ENCODE measurements around the gene DDX23. TPM values are rescaled to one million over a fixed set of nuclear protein-coding genes. Genes with fewer than 3 reads are reported as not detected.

DDX23 gene
- total and polyA plus RNA-seq, 2 of the 4 experiments (the other 2 are of a cell fraction) = 61.8 to 81.9 TPM

DNA sequence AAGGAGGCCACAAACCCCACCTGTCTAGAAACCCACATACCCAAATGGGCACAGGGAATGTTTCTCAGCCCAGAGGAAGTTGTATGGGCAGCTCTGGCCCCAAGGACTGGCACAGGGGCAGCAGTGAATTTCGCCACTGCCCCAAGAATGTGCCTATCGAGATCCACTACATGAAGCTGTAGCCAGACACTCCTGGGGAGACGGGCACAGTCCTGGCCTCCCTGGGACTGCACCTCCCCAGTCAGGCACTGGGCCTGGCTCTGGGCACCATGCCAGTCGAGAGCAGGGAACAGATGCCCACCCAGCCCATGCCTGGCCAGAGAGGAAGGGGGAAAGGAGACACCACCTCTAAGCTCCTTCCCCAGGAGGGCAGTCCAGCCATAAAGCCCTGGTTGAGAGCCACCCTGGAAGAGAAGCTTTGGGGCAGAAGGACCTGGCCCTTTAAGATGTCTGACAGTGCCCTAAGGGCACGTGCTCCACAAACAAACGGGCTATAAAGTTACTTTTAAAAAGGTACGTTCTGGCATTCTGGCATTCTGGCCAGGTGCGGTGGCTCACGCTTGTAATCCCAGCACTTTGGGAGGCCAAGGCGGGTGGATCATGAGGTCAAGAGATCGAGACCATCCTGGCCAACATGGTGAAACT is 71.5 kb downstream of the DDX23 start:
- Histone ChIP-seq H4K91ac (ENCODE audit: insufficient read depth, low read depth, low read length) (no peak overlapping the region), H3K79me1 (ENCODE audit: low read depth in 1 of 2, low read length in 2 of 2) (peaks cover 44 to 58% of the 10 kb centered on the region in 2 experiments), H2AK5ac (ENCODE audit: low read depth, low read length) (peak overlapping the region; percentile 68; the same call in 1 of the 2 replicates), H2AFZ (replicated peaks; ENCODE audit: low read length, poor library complexity) (no peak overlapping the region), H2BK5ac (ENCODE audit: low read depth, low read length, poor library complexity, severe bottlenecking) (peak overlapping the region; percentile 5), H3K9ac (ENCODE audit: low read depth, low read length) (no peak overlapping the region), H2BK20ac (ENCODE audit: low read depth, low read length) (peak overlapping the region; percentile 13), H3K56ac (ENCODE audit: extremely low read depth, insufficient read depth, low read length) (no peak overlapping the region), H3K9me3 (ENCODE audit: control insufficient read depth, insufficient read depth, low read length) (no peaks in the 10 kb centered on the region), H3K4ac (ENCODE audit: low read depth, low read length) (peak overlapping the region; percentile 15; the same call in 1 of the 2 replicates), H2BK15ac (ENCODE audit: low read depth, low read length) (no peak overlapping the region), H3K27me3 (ENCODE audit: control insufficient read depth, insufficient read depth, low read length) (no peaks in the 10 kb centered on the region), H3K23ac (ENCODE audit: low read depth, low read length) (no peak overlapping the region), H2AK9ac (replicated peaks; ENCODE audit: low read depth, low read length, poor library complexity) (peak overlapping the region; percentile 84), H4K5ac (ENCODE audit: low read depth, low read length) (no peak overlapping the region), H3K36me3 (ENCODE audit: control insufficient read depth, insufficient read depth, low read length) (peaks cover 37% of the 10 kb centered on the region), H4K8ac (ENCODE audit: low read depth in 2 of 2, low read length in 2 of 2) (peak overlapping the region in 1 of 2 experiments; percentile 71; a peak in 1 of 4 replicates), H3K27ac (ENCODE audit: insufficient read depth, low read length) (peak overlapping the region; percentile 1; the same call in 1 of the 2 replicates), H3K14ac (replicated peaks; ENCODE audit: low read depth, low read length) (peak overlapping the region; percentile 0; the same call in 1 of the 2 replicates), H3K4me3 (ENCODE audit: insufficient read depth, low read depth, low read length) (no peak overlapping the region), H3K4me2 (ENCODE audit: low read depth, low read length) (no peak overlapping the region), H3K9me1 (ENCODE audit: insufficient read depth, low read length) (peaks cover 16% of the 10 kb centered on the region; the same call in 1 of the 2 replicates), H3K18ac (ENCODE audit: low read depth, low read length) (no peak overlapping the region), H3K4me1 (ENCODE audit: control insufficient read depth, insufficient read depth, low read length) (peaks cover 13% of the 10 kb centered on the region), H2BK120ac (ENCODE audit: low read depth, low read length) (no peak overlapping the region), H4K20me1 (ENCODE audit: insufficient read depth, low read length) (peaks cover 15% of the 10 kb centered on the region)
- no TSS peak for BruUV-seq (replicated peaks)
- in situ Hi-C loops (cut with MboI; ENCODE audit: low sequenced_read_pairs) = loop anchor here (25.0 kb wide), 1 partner anchor 243 kb away; the partner anchor contains the start of gene OR8S1
- DNase-seq (no peak), ATAC-seq (ENCODE audit: low read depth) (no peak)
- dilution Hi-C loops (cut with HindIII; ENCODE audit: low sequenced_read_pairs, unreplicated experiment) = no loop called here
- WGBS, 2 experiments (ENCODE audit: extremely low coverage in 2 of 2, insufficient read length in 1 of 2) = 89% methylated on average over 3 of the region's 11 CpGs; no CpG with 5 or more reads in 1 of the 2 experiments
- CTCF ChIA-PET = interaction anchor here (0.6 kb wide), 1 partner anchor 29 kb away, joined by 3 read pairs; no protein-coding TSS in a partner anchor
- no peak for TF ChIP-seq RFX5 (IDR thresholded peaks at IDR 0.05; ENCODE audit: low read depth, low read length)
- TF ChIP-seq ELK1 (IDR thresholded peaks at IDR 0.05; ENCODE audit: borderline replicate concordance, low read depth, low read length) = no peak
- no peak for TF ChIP-seq RAD21 (IDR thresholded peaks at IDR 0.05; ENCODE audit: low read length)
- intact Hi-C loops (cut with micrococcal nuclease) = no loop called here
- POLR2A ChIA-PET (ENCODE audit: unreplicated experiment) = no interaction called here
